GM12878 (cell line): ENCODE results near the gene IL4. TPM values are rescaled to one million over a fixed set of nuclear protein-coding genes. Genes with fewer than 3 reads are reported as not detected.

Source experiments
- ATAC-seq: fragments of 200-7000 bp; cut with Tn5 transposase; 3 replicates; pipeline ENCODE4 v1.9.1; 2020; ENCODE audit warnings: mild to moderate bottlenecking, moderate library complexity
- BruUV-seq: library from RNA; stranded (reverse); fragments of 400-500 nt; replicated peaks from 2 replicates; lab custom pipeline; 2021; lab: Mats Ljungman, UMichigan
- CTCF ChIA-PET: fragments of 300-600 bp; sonication (Branson Sonifier 250); formaldehyde crosslinking; extraction: SDS; loops from one replicate; lab custom pipeline; 2021; ENCODE audit warnings: inconsistent platforms; lab: Yijun Ruan, JAX
- POLR2A ChIA-PET: fragments of 350-600 bp; formaldehyde crosslinking; extraction: SDS; loops from one replicate; lab custom pipeline; 2021; ENCODE audit warnings: inconsistent platforms; lab: Charles Lee
- RAD21 ChIA-PET: fragments of 300-600 bp; sonication (Branson Sonifier 250); formaldehyde crosslinking; loops from one replicate; lab custom pipeline; 2023; ENCODE audit warnings: antibody characterized with exemption; ENCODE audit not compliant: unreplicated experiment; lab: Charles Lee
- SMC1A ChIA-PET: fragments of 300-600 bp; sonication (Branson Sonifier 250); formaldehyde crosslinking; loops from one replicate; lab custom pipeline; 2023; ENCODE audit not compliant: unreplicated experiment, uncharacterized antibody; lab: Charles Lee
- DNase-seq: peaks from one replicate; pipeline ENCODE4 v3.0.0-alpha.2; 2011; ENCODE audit warnings: low read depth, low spot score
- FAIRE-seq: peaks from 3 replicates; lab custom pipeline; 2011; peaks lifted over from hg19 to GRCh38; lab: Jason Lieb, UNC
- H2AFZ ChIP-seq: 2 replicates; pipeline ENCODE4 v1.6.0; 2011; ENCODE audit warnings: low read depth, low read length, control low read depth; ENCODE audit not compliant: control insufficient read depth
- H3K27ac ChIP-seq: 2 replicates; pipeline ENCODE4 v1.5.1; 2011; ENCODE audit warnings: control low read depth; ENCODE audit not compliant: control insufficient read depth, insufficient read depth
- H3K27me3 ChIP-seq, 2 experiments: replicated peaks in 1 of 2; 2 replicates each; pipeline versions ENCODE4 v1.6.0 to v1.6.1; 2011; ENCODE audit warnings: low read length in 1 of 2; ENCODE audit not compliant: control insufficient read depth in 2 of 2, insufficient read depth in 2 of 2
- H3K36me3 ChIP-seq, 2 experiments: 2 replicates each; pipeline ENCODE4 v1.5.1; 2011; ENCODE audit warnings: low read length in 1 of 2; ENCODE audit not compliant: control insufficient read depth in 2 of 2, insufficient read depth in 2 of 2
- H3K4me1 ChIP-seq: 2 replicates; pipeline ENCODE4 v1.6.1; 2011; ENCODE audit warnings: mild to moderate bottlenecking, low read length, moderate library complexity, mixed read lengths; ENCODE audit not compliant: control insufficient read depth, insufficient read depth
- H3K4me2 ChIP-seq: 2 replicates; pipeline ENCODE4 v1.6.0; 2011; ENCODE audit warnings: control low read depth; ENCODE audit not compliant: control insufficient read depth, insufficient read depth
- H3K4me3 ChIP-seq: fragments of 200-600 bp; sonication (generic); 2 replicates; pipeline ENCODE4 v1.5.1; 2016
- H3K79me2 ChIP-seq: 2 replicates; pipeline ENCODE4 v1.6.0; 2011; ENCODE audit warnings: low read length; ENCODE audit not compliant: control insufficient read depth, insufficient read depth
- H3K9ac ChIP-seq: 2 replicates; pipeline ENCODE4 v1.8.0; 2011; ENCODE audit warnings: low read length, control low read depth, mixed read lengths; ENCODE audit not compliant: control insufficient read depth, insufficient read depth
- H3K9me3 ChIP-seq: replicated peaks from 3 replicates; pipeline ENCODE4 v1.5.1; 2011; ENCODE audit warnings: mild to moderate bottlenecking, low read length; ENCODE audit not compliant: control insufficient read depth, insufficient read depth
- H4K20me1 ChIP-seq: 2 replicates; pipeline ENCODE4 v1.6.0; 2011; ENCODE audit not compliant: control insufficient read depth, insufficient read depth
- BHLHE40 ChIP-seq, 2 experiments: fragments of 450-650 bp in 1 of 2; IDR thresholded peaks; 2 replicates each; pipeline ENCODE4 v1.6.1; 2011 to 2017; ENCODE audit warnings: low read depth in 2 of 2, borderline replicate concordance in 1 of 2, improper control_type of control experiment in 1 of 2, low read length in 1 of 2, mild to moderate bottlenecking in 1 of 2
- MEF2B ChIP-seq: fragments of 450-650 bp; IDR thresholded peaks from 2 replicates; pipeline ENCODE4 v1.6.1; 2018; ENCODE audit warnings: mild to moderate bottlenecking, moderate library complexity; ENCODE audit not compliant: partially characterized antibody, poor library complexity, severe bottlenecking
- MLLT1 ChIP-seq: fragments of 450-650 bp; IDR thresholded peaks from 2 replicates; pipeline ENCODE4 v1.6.1; 2016; ENCODE audit warnings: mild to moderate bottlenecking
- STAT1 ChIP-seq: fragments of 450-650 bp; conservative IDR thresholded peaks from 2 replicates; pipeline ENCODE4 v1.6.1; 2014; ENCODE audit warnings: antibody characterized with exemption, mild to moderate bottlenecking
- WGBS: methylation state at CpG from one replicate; pipeline ENCODE4 v1.1.6; 2016; ENCODE audit warnings: low lambda C conversion rate; ENCODE audit not compliant: insufficient replicate concordance, insufficient coverage; ENCODE audit errors: missing lambda C conversion rate; 5-methylcytosine and 5-hydroxymethylcytosine counted together
- in situ Hi-C: fragments of 300-500 bp; cut with MboI; formaldehyde crosslinking; loops from 9 replicates; pipeline ENCODE4 v1.14.3; 2018; ENCODE audit warnings: mixed read lengths
- intact Hi-C: fragments of 100-400 bp; cut with micrococcal nuclease; formaldehyde crosslinking; loops from one replicate; pipeline ENCODE4 v1.14.2; 2022; ENCODE audit not compliant: unreplicated experiment
- polyA plus RNA-seq, 11 experiments: library from polyadenylated mRNA; depleted of rRNA in 4 of 11; unstranded in 6 of 11; stranded (reverse) in 5 of 11; fragments of >200 nt; fragmentation: Nextera tagmentation in 4 of 11; fragmentation: Illumina TruSeq in 1 of 11; extraction: Ambion mirVana in 4 of 11; extraction: Trizol in 1 of 11; gene quantifications; 1 replicate in 1 of 11; 2 replicates in 10 of 11; pipeline versions ENCODE4 v1.2.1 to v1.2.3, GENCODE V29; 2011 to 2016; ENCODE audit warnings: inconsistent platforms in 2 of 11, missing spikeins in 2 of 11, low read depth in 1 of 11
- total RNA-seq, 4 experiments: library from RNA; depleted of rRNA in 3 of 4; stranded (reverse); fragments of >200 nt in 3 of 4; fragmentation: Illumina TruSeq in 1 of 4; extraction: Trizol in 1 of 4; gene quantifications; 2 replicates each; pipeline versions ENCODE4 v1.2.1 to v1.2.3, GENCODE V29; 2013 to 2021

Gene IL4
- total and polyA plus RNA-seq, 10 of the 15 experiments (the other 5 are each of a cell fraction or from before 2014, with no cell fraction given) = 0.20 to 0.80 (median 0.50) TPM; not detected in 7

- TF ChIP-seq MEF2B = peak; percentile 15
These were observed 14.9 kb downstream of the IL4 start (continued) for GRCh38 chr5:132688536-132689339.

GRCh38 chr5:132689513-132689912 lies 15.7 kb downstream of the IL4 start:
- H3K4me1 ChIP-seq = peaks cover 18% of the 10 kb centered on the region; the same call in 1 of the 2 replicates
- H3K9ac ChIP-seq = no peak overlapping the region
- ChIA-PET RAD21 (interaction anchor here (0.9 to 8.2 kb wide), 14 partner anchors 11 to 130 kb away, joined by 3 to 95 read pairs (median 5); partner anchors contain the start of genes IL4 and KIF3A), CTCF (interaction anchor here (0.9 to 4.4 kb wide), 6 partner anchors 11 to 118 kb away, joined by 3 to 20 read pairs (median 6); no protein-coding TSS in a partner anchor), SMC1A (interaction anchor here (0.7 to 8.8 kb wide), 23 partner anchors 13 to 162 kb away, joined by 3 to 116 read pairs (median 4); partner anchors contain the start of genes IL13, IL4 and KIF3A), POLR2A (interaction anchor here (0.6 to 8.8 kb wide), 14 partner anchors 13 to 87 kb away, joined by 3 to 79 read pairs (median 3); partner anchors contain the start of gene IL4)
- WGBS = 99% methylated on average over 7 of the region's 7 CpGs
- intact Hi-C loops = loop anchor here (2.0 kb wide), 1 partner anchor 27 kb away; no protein-coding TSS in a partner anchor
- TF ChIP-seq BHLHE40 (IDR thresholded peaks at IDR 0.05; ENCODE audit: borderline replicate concordance in 1 of 2, low read depth in 2 of 2, low read length in 1 of 2) (no peak), MLLT1 (peak; percentile 51), STAT1 (no peak)
- ATAC-seq (no peak), FAIRE-seq (no peak), DNase-seq (no peak)
- H3K4me2 ChIP-seq = no peak overlapping the region
- H3K79me2 ChIP-seq = no peaks in the 10 kb centered on the region
- H3K27me3 ChIP-seq = no peaks in the 10 kb centered on the region
- H2AFZ ChIP-seq = no peak overlapping the region
- H3K27ac ChIP-seq = no peak overlapping the region
- no peak overlapping the region for H3K4me3 ChIP-seq
- TSS peak; percentile 100 for BruUV-seq
- no peaks in the 10 kb centered on the region; the same call in 2 of the 3 replicates for H3K9me3 ChIP-seq
- in situ Hi-C loops = no loop called here
- H4K20me1 ChIP-seq = no peaks in the 10 kb centered on the region
- no peaks in the 10 kb centered on the region for H3K36me3 ChIP-seq
